Thoracic aorta endothelial cell (primary cell): ENCODE data around the gene TM4SF18. TPM values are rescaled to one million over a fixed set of nuclear protein-coding genes. Genes with fewer than 3 reads are reported as not detected.

Source experiments
- total RNA-seq: library from RNA; depleted of rRNA; stranded (reverse); fragments of >200 nt; gene quantifications from 2 replicates; pipeline ENCODE4 v1.2.3, GENCODE V29; 2012

TM4SF18 gene
- 156 and 234 TPM in 2 replicates for total RNA-seq

GRCh38 chr3:149333176-149333859 lies at the start of gene TM4SF18:
TSS of gene TM4SF18 (minus strand) at chr3:149333636. CDS start at chr3:149333382, 254 bp downstream.

GRCh38 chr3:149377408-149378364 lies 44.2 kb upstream of the TM4SF18 start, which contains the start of gene TM4SF1:
TSS of gene TM4SF1 (minus strand) at chr3:149377649. CDS start at chr3:149377547, 102 bp downstream.

Other genes with a start within 250 kb of the TM4SF18 start
- 40.3 and 43.6 TPM in 2 replicates for gene HLTF, start 247.1 kb downstream of the TM4SF18 start, total RNA-seq
- 25.3 and 32.6 TPM in 2 replicates for gene HPS3, start 204.0 kb downstream of the TM4SF18 start, total RNA-seq
- under 0.01 TPM in 1 of 2 replicates, not detected in the other for gene CP, start 111.8 kb downstream of the TM4SF18 start, total RNA-seq
- gene TM4SF1, start 44.0 kb upstream of the TM4SF18 start, total RNA-seq = 845 and 906 TPM in 2 replicates
- gene TM4SF4, start 141.1 kb upstream of the TM4SF18 start, total RNA-seq = not detected in 2 replicates